ENCODE results near the gene BSDC1. TPM values are rescaled to one million over a fixed set of nuclear protein-coding genes. Genes with fewer than 3 reads are reported as not detected.

Gene BSDC1
- total RNA-seq, 1 experiment from 2014 or later, result 64.9 TPM

- no TSS peak for BruUV-seq (replicated peaks)
- in situ Hi-C loops (cut with HindIII; ENCODE audit: low pct_unique_long_range_greater_than_20kb, low sequenced_read_pairs), result no loop called here
- peak overlapping the region; percentile 81 for H3K27ac ChIP-seq (ENCODE audit: low read length)
- H3K27me3 ChIP-seq (ENCODE audit: control insufficient read depth, insufficient read depth, low read length), result no peaks in the 10 kb centered on the region
- ATAC-seq (no peak), DNase-seq (ENCODE audit: low read depth, low spot score) (no peak)
- TF ChIP-seq POLR2AphosphoS5 (IDR thresholded peaks at IDR 0.05; ENCODE audit: low read depth, low read length) (no peak), SIN3A (IDR thresholded peaks at IDR 0.05; ENCODE audit: borderline replicate concordance, insufficient read depth, low read depth, low read length) (no peak), CTCF (IDR thresholded peaks at IDR 0.05) (no peak), TCF7L2 (IDR thresholded peaks at IDR 0.05; ENCODE audit: low read depth, low read length) (no peak), REST (IDR thresholded peaks at IDR 0.05; ENCODE audit: insufficient read depth in 1 of 2, low read depth in 2 of 2, low read length in 1 of 2) (no peak)
- H3K9me3 ChIP-seq (ENCODE audit: control insufficient read depth, insufficient read depth, low read depth, low read length), result no peaks in the 10 kb centered on the region
- H3K36me3 ChIP-seq (ENCODE audit: control insufficient read depth, insufficient read depth, low read length), result no peaks in the 10 kb centered on the region
- peak overlapping the region; percentile 62 to 64 for H3K4me3 ChIP-seq (ENCODE audit: low read depth in 2 of 2, low read length in 2 of 2)
- peaks cover 9% of the 10 kb centered on the region; the same call in 1 of the 2 replicates for H3K4me1 ChIP-seq (ENCODE audit: control insufficient read depth, insufficient read depth, low read length)
- POLR2A ChIA-PET, result interaction anchor here (0.6 to 0.7 kb wide), 3 partner anchors 9 to 152 kb away, joined by 3 to 5 read pairs (median 3); partner anchors contain the start of gene MARCKSL1
- intact Hi-C loops (cut with micrococcal nuclease; ENCODE audit: unreplicated experiment), result no loop called here
- CTCF ChIA-PET, result interaction anchor here (0.6 kb wide), 1 partner anchor 60 kb away, joined by 4 read pairs; the partner anchor contains the start of gene HDAC1
Measured at GRCh38 chr1:32352239-32352745, 41.9 kb downstream of the BSDC1 start.

- CTCF ChIA-PET, result interaction anchor here (0.6 kb wide), 1 partner anchor 14 kb away, joined by 7 read pairs; no protein-coding TSS in a partner anchor
- in situ Hi-C loops (cut with HindIII; ENCODE audit: low pct_unique_long_range_greater_than_20kb, low sequenced_read_pairs), result no loop called here
- TF ChIP-seq REST (IDR thresholded peaks at IDR 0.05; ENCODE audit: insufficient read depth in 1 of 2, low read depth in 2 of 2, low read length in 1 of 2) (no peak), SIN3A (IDR thresholded peaks at IDR 0.05; ENCODE audit: borderline replicate concordance, insufficient read depth, low read depth, low read length) (peak; percentile 68; the same call in 1 of the 2 replicates), TCF7L2 (IDR thresholded peaks at IDR 0.05; ENCODE audit: low read depth, low read length) (no peak), POLR2AphosphoS5 (IDR thresholded peaks at IDR 0.05; ENCODE audit: low read depth, low read length) (peak; percentile 68), CTCF (IDR thresholded peaks at IDR 0.05) (no peak)
- Histone ChIP-seq H3K27ac (ENCODE audit: low read length) (peak overlapping the region; percentile 81), H3K27me3 (ENCODE audit: control insufficient read depth, insufficient read depth, low read length) (no peaks in the 10 kb centered on the region), H3K36me3 (ENCODE audit: control insufficient read depth, insufficient read depth, low read length) (no peaks in the 10 kb centered on the region), H3K9me3 (ENCODE audit: control insufficient read depth, insufficient read depth, low read depth, low read length) (no peaks in the 10 kb centered on the region), H3K4me1 (ENCODE audit: control insufficient read depth, insufficient read depth, low read length) (peaks cover 9% of the 10 kb centered on the region; the same call in 1 of the 2 replicates), H3K4me3 (ENCODE audit: low read depth in 2 of 2, low read length in 2 of 2) (peak overlapping the region; percentile 62 to 64)
- ATAC-seq (peak; percentile 95), DNase-seq (ENCODE audit: low read depth, low spot score) (peak; percentile 69)
- intact Hi-C loops (cut with micrococcal nuclease; ENCODE audit: unreplicated experiment), result no loop called here
- POLR2A ChIA-PET, result interaction anchor here (0.6 kb wide), 2 partner anchors 8 to 152 kb away, joined by 3 to 5 read pairs; no protein-coding TSS in a partner anchor
- BruUV-seq (replicated peaks), result no TSS peak
Measured at GRCh38 chr1:32351399-32352238, 42.6 kb downstream of the BSDC1 start.
